ENCODE data around the gene NAA10.

DNA sequence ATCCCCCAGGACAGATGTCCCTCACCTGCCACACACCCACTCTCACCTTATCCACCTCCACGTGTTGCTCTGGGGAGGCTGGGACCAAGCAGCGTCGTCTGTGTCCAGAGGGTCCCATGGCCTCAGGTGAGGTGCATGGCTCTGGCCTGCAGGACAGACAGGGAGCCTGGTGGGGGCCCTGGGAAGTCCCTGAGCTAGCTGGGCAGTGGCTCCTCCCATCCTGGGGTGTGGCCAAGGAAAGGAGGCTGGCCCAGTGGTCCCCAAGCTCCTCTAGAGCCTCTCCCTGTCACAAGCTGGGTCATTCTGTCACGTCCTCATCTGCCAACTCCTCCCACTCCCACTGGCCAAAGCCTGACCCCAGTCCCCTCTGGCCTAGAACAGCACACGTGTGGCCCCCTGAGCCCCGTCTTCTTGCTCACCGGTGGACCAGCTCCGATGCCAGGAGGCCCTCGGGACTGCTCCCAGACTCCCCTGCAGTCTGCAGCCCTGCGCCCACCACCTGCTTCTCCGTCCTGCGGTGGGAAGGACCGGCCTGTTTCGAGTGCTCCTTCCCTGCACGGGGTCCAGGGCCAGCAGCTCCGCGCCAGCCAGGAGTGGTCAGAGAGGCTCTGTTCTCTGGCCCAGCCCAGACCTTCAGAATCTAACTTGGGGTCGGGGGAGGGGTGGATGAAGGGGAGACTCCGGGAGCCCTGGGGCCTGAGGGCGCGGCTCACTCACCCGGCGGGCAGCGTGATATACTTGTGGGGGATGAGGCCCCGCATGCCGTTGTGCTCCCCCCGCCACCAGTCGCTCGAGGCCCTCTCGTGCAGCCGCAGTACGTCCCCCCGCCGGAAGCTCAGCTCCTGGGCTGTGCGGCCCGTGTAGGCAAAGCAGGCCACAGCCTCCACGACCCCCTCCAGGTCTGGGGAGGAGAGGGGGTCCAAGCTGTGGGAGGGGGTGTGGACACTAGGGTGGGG, 25.5 kb downstream of the NAA10 start:
- TF ChIP-seq, protein P1, sequence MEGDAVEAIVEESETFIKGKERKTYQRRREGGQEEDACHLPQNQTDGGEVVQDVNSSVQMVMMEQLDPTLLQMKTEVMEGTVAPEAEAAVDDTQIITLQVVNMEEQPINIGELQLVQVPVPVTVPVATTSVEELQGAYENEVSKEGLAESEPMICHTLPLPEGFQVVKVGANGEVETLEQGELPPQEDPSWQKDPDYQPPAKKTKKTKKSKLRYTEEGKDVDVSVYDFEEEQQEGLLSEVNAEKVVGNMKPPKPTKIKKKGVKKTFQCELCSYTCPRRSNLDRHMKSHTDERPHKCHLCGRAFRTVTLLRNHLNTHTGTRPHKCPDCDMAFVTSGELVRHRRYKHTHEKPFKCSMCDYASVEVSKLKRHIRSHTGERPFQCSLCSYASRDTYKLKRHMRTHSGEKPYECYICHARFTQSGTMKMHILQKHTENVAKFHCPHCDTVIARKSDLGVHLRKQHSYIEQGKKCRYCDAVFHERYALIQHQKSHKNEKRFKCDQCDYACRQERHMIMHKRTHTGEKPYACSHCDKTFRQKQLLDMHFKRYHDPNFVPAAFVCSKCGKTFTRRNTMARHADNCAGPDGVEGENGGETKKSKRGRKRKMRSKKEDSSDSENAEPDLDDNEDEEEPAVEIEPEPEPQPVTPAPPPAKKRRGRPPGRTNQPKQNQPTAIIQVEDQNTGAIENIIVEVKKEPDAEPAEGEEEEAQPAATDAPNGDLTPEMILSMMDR (IDR thresholded peaks at IDR 0.05; ENCODE audit: poor library complexity, severe bottlenecking): no peak
- TF ChIP-seq TAF1 (IDR thresholded peaks at IDR 0.05; ENCODE audit: low read depth) (no peak), POLR2AphosphoS5 (IDR thresholded peaks at IDR 0.05) (no peak), SMC3 (conservative IDR thresholded peaks at IDR 0.05; ENCODE audit: poor library complexity) (no peak)
